DMS114 treated with DMSO at 0.1 percent for 48 hours (cell line): Measurements from ENCODE around the gene MTX3.

Experiments used
- DNase-seq: peaks from one replicate; lab custom pipeline; 2025; ENCODE audit not compliant: unreplicated experiment; lab: John Stamatoyannopoulos, UW

Gene MTX3

GRCh38 chr5:79936002-79936645 lies 54.9 kb downstream of the MTX3 start:
- no peak for DNase-seq

- DNase-seq = no peak
Measured at GRCh38 chr5:79934681-79935080, 56.4 kb downstream of the MTX3 start.

- DNase-seq = no peak
Measured at GRCh38 chr5:79932510-79933504, 58.3 kb downstream of the MTX3 start.

- DNase-seq = no peak
Measured at GRCh38 chr5:79931866-79932265, 59.2 kb downstream of the MTX3 start.

GRCh38 chr5:79931409-79931808 lies 59.7 kb downstream of the MTX3 start:
- no peak for DNase-seq

- no peak for DNase-seq
Measured at GRCh38 chr5:79929095-79929494, 62.0 kb downstream of the MTX3 start.
